Cardiac muscle cell (in vitro differentiated cells and primary cell): ENCODE measurements around the gene MEF2B. TPM values are rescaled to one million over a fixed set of nuclear protein-coding genes. Genes with fewer than 3 reads are reported as not detected.
"Not testable (repeated sequence)": the region's sequence is repeated elsewhere in the genome, so short reads cannot be mapped to it uniquely, and the experiment has no call there.

Source experiments
- DNase-seq, 2 donors: peaks; one replicate each; pipeline versions ENCODE4 v3.0.0 to v3.0.0-alpha.2; 2010 to 2017; ENCODE audit warnings: low read depth in 1 of 2, low spot score in 1 of 2
- H3K27ac ChIP-seq: fragments of 200-600 bp; sonication (generic); 2 replicates; pipeline ENCODE4 v1.5.1; 2016
- H3K27me3 ChIP-seq: fragments of 200-600 bp; sonication (generic); 2 replicates; pipeline ENCODE4 v1.6.0; 2016; ENCODE audit warnings: control low read depth
- H3K36me3 ChIP-seq: fragments of 200-600 bp; sonication (generic); 2 replicates; pipeline ENCODE4 v1.5.1; 2016; ENCODE audit warnings: control low read depth
- H3K4me1 ChIP-seq: fragments of 200-600 bp; sonication (generic); 2 replicates; pipeline ENCODE4 v1.8.1; 2017; ENCODE audit warnings: low read depth, mild to moderate bottlenecking, mixed run types
- H3K4me3 ChIP-seq: fragments of 200-600 bp; sonication (generic); 2 replicates; pipeline ENCODE4 v1.5.1; 2016; ENCODE audit warnings: mild to moderate bottlenecking
- H3K9me3 ChIP-seq: fragments of 200-600 bp; sonication (generic); 2 replicates; pipeline ENCODE4 v1.5.1; 2017; ENCODE audit warnings: low read depth, mild to moderate bottlenecking, control low read depth
- CTCF ChIP-seq: IDR thresholded peaks from 2 replicates; pipeline ENCODE4 v1.5.1; 2012; ENCODE audit warnings: low read depth, mild to moderate bottlenecking, low read length
- polyA plus RNA-seq: library from polyadenylated mRNA; unstranded; fragments of >200 nt; fragmentation: Nextera tagmentation; extraction: Ambion mirVana; gene quantifications from 2 replicates; pipeline ENCODE4 v1.2.1, GENCODE V29; 2016
- total RNA-seq: library from RNA; depleted of rRNA; stranded (reverse); fragments of >200 nt; gene quantifications from 2 replicates; pipeline ENCODE4 v1.2.3, GENCODE V29; 2016

MEF2B gene
- total and polyA plus RNA-seq, 2 experiments from 2014 or later: 1.2 TPM; not detected in 1

- no peak for DNase-seq
- Histone ChIP-seq H3K9me3 (no peaks in the 10 kb centered on the region), H3K4me1 (no peaks in the 10 kb centered on the region), H3K27ac (no peak overlapping the region), H3K4me3 (no peak overlapping the region), H3K36me3 (no peaks in the 10 kb centered on the region), H3K27me3 (no peaks in the 10 kb centered on the region)
- no peak for TF ChIP-seq CTCF
These were observed 6.9 kb upstream of the MEF2B start for GRCh38 chr19:19176950-19177349.

GRCh38 chr19:19173243-19173642 is 3.2 kb upstream of the MEF2B start:
- not testable (repeated sequence) for H3K27ac ChIP-seq, H3K36me3 ChIP-seq, H3K4me3 ChIP-seq, DNase-seq, H3K4me1 ChIP-seq, H3K9me3 ChIP-seq
- H3K27me3 ChIP-seq: peaks cover 12% of the 10 kb centered on the region

GRCh38 chr19:19171821-19172532 is 1.9 kb upstream of the MEF2B start:
- Histone ChIP-seq H3K27me3 (peaks cover 12% of the 10 kb centered on the region), H3K36me3 (no peaks in the 10 kb centered on the region), H3K9me3 (no peaks in the 10 kb centered on the region), H3K27ac (no peak overlapping the region), H3K4me3 (no peak overlapping the region), H3K4me1 (no peaks in the 10 kb centered on the region)
- peak in 1 of 2 donors; percentile 84 for DNase-seq
- TF ChIP-seq CTCF: no peak

- peaks cover 12% of the 10 kb centered on the region for H3K27me3 ChIP-seq
- TF ChIP-seq CTCF: no peak
- H3K36me3 ChIP-seq: no peaks in the 10 kb centered on the region
- no peaks in the 10 kb centered on the region for H3K9me3 ChIP-seq
- no peak overlapping the region for H3K4me3 ChIP-seq
- no peak overlapping the region for H3K27ac ChIP-seq
- H3K4me1 ChIP-seq: no peaks in the 10 kb centered on the region
- DNase-seq: peak in 1 of 2 donors; percentile 42
These were observed 1.0 kb upstream of the MEF2B start for GRCh38 chr19:19170873-19171672.

- Histone ChIP-seq H3K27me3 (peaks cover 12% of the 10 kb centered on the region), H3K27ac (no peak overlapping the region), H3K4me1 (no peaks in the 10 kb centered on the region), H3K4me3 (no peak overlapping the region), H3K9me3 (no peaks in the 10 kb centered on the region), H3K36me3 (no peaks in the 10 kb centered on the region)
- no peak for TF ChIP-seq CTCF
- DNase-seq: no peak
These were observed 619 bp downstream of the MEF2B start for GRCh38 chr19:19169236-19170052.
